Cerebellar nuclear complex (tissue), 1 donor: Measurements from ENCODE around the gene PDE8A.
"Not testable (repeated sequence)": the region's sequence is repeated elsewhere in the genome, so short reads cannot be mapped to it uniquely, and the experiment has no call there.

Experiments used
- DNase-seq, 2 experiments: peaks; one replicate each; lab custom pipeline; 2025; lab: John Stamatoyannopoulos, UW

The PDE8A gene

GRCh38 chr15:85011160-85011571 is 29.5 kb downstream of the PDE8A start:
- DNase-seq, result no peak

- not testable (repeated sequence) for DNase-seq
Observed at GRCh38 chr15:85011724-85012123, 30.1 kb downstream of the PDE8A start.

- DNase-seq, result no peak
Observed at GRCh38 chr15:85013785-85014184, 32.1 kb downstream of the PDE8A start.

GRCh38 chr15:85014932-85015331 is 33.3 kb downstream of the PDE8A start:
- no peak for DNase-seq

- DNase-seq, result no peak
Observed at GRCh38 chr15:85016275-85016674, 34.6 kb downstream of the PDE8A start.

- DNase-seq, result no peak
Observed at GRCh38 chr15:85019815-85020590, 38.3 kb downstream of the PDE8A start.

- DNase-seq, result no peak
Observed at GRCh38 chr15:85021409-85021808, 39.8 kb downstream of the PDE8A start.

GRCh38 chr15:85022860-85023403 is 41.3 kb downstream of the PDE8A start:
- no peak for DNase-seq

GRCh38 chr15:85024003-85024402 is 42.3 kb downstream of the PDE8A start:
- no peak for DNase-seq

- DNase-seq, result no peak
Observed at GRCh38 chr15:85024509-85025336, 43.1 kb downstream of the PDE8A start.

GRCh38 chr15:85025516-85026251 is 44.0 kb downstream of the PDE8A start:
- DNase-seq, result no peak

GRCh38 chr15:85026304-85027032 is 44.8 kb downstream of the PDE8A start:
- no peak for DNase-seq

- DNase-seq, result no peak
Observed at GRCh38 chr15:85027033-85027380, 45.4 kb downstream of the PDE8A start.

- no peak for DNase-seq
Observed at GRCh38 chr15:85027421-85027820, 45.8 kb downstream of the PDE8A start.

- no peak for DNase-seq
Observed at GRCh38 chr15:85028416-85028815, 46.8 kb downstream of the PDE8A start.

- DNase-seq, result no peak
Observed at GRCh38 chr15:85029221-85029620, 47.6 kb downstream of the PDE8A start.

- DNase-seq, result no peak
Observed at GRCh38 chr15:85030301-85030929, 48.8 kb downstream of the PDE8A start.

GRCh38 chr15:85031086-85031943 is 49.7 kb downstream of the PDE8A start:
- DNase-seq, result no peak

GRCh38 chr15:85031944-85032558 is 50.4 kb downstream of the PDE8A start:
- DNase-seq, result no peak

GRCh38 chr15:85033148-85033547 is 51.5 kb downstream of the PDE8A start:
- DNase-seq, result no peak
